HEK293 (cell line): ENCODE results near the gene SAP130.

Experiments
- ZBTB7A ChIP-seq: fragments of 450-650 bp; formaldehyde crosslinking; IDR thresholded peaks from 2 replicates; pipeline ENCODE4 v1.5.1; 2016; ENCODE audit warnings: low read depth, missing biosample characterization, missing genetic modification characterization
- ZFP69B ChIP-seq: fragments of 450-650 bp; formaldehyde crosslinking; IDR thresholded peaks from 2 replicates; pipeline ENCODE4 v1.5.1; 2016; ENCODE audit warnings: missing biosample characterization, missing genetic modification characterization
- ZNF140 ChIP-seq: fragments of 450-650 bp; formaldehyde crosslinking; IDR thresholded peaks from 2 replicates; pipeline ENCODE4 v1.5.1; 2016; ENCODE audit warnings: missing biosample characterization, missing genetic modification characterization
- ZNF169 ChIP-seq: fragments of 450-650 bp; formaldehyde crosslinking; IDR thresholded peaks from 2 replicates; pipeline ENCODE4 v1.5.1; 2016; ENCODE audit warnings: missing biosample characterization, missing genetic modification characterization
- ZNF24 ChIP-seq: fragments of 450-650 bp; formaldehyde crosslinking; IDR thresholded peaks from 2 replicates; pipeline ENCODE4 v1.5.1; 2016; ENCODE audit warnings: missing biosample characterization, missing genetic modification characterization
- ZNF416 ChIP-seq: fragments of 450-650 bp; formaldehyde crosslinking; IDR thresholded peaks from 2 replicates; pipeline ENCODE4 v1.5.1; 2016; ENCODE audit warnings: missing biosample characterization, missing genetic modification characterization
- ZNF701 ChIP-seq: fragments of 450-650 bp; formaldehyde crosslinking; IDR thresholded peaks from 2 replicates; pipeline ENCODE4 v1.5.1; 2016; ENCODE audit warnings: missing biosample characterization, missing genetic modification characterization
- ZXDB ChIP-seq: fragments of 450-650 bp; formaldehyde crosslinking; IDR thresholded peaks from 2 replicates; pipeline ENCODE4 v1.5.1; 2016; ENCODE audit warnings: missing biosample characterization, missing genetic modification characterization
- TF ChIP-seq, protein P1 (sequence below): fragments of 450-650 bp; formaldehyde crosslinking; IDR thresholded peaks from 2 replicates; pipeline ENCODE4 v1.5.1; 2016; ENCODE audit warnings: missing biosample characterization, missing genetic modification characterization

DNA sequence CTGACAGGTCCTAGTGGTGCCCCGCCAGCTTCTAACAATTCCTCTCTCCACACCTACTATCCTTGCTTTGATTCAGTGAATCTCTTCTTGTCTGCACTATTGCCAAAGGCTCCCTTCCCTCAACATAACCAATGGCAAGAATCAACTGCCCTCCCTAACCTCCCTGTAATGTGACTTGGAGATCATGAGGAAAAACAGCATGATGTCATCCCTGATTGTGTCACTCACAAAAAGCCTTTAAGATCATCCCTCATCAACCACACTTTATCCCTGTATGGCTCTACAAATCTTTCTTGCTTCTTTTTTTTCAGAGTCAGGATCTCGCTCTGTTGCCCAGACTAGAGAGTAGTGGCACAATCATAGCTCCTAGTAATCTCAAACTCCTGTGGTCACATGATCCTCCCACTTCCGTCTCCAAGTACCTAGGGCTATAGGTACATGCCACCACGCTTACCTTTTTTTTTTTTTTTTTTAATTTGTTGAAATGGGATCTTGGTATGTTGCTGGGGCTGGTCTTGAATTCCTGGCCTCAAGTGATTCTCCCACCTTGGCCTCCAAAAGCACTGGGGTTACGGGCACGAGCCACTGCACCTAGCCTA lies 19.7 kb downstream of the SAP130 start:
- TF ChIP-seq, protein P1, sequence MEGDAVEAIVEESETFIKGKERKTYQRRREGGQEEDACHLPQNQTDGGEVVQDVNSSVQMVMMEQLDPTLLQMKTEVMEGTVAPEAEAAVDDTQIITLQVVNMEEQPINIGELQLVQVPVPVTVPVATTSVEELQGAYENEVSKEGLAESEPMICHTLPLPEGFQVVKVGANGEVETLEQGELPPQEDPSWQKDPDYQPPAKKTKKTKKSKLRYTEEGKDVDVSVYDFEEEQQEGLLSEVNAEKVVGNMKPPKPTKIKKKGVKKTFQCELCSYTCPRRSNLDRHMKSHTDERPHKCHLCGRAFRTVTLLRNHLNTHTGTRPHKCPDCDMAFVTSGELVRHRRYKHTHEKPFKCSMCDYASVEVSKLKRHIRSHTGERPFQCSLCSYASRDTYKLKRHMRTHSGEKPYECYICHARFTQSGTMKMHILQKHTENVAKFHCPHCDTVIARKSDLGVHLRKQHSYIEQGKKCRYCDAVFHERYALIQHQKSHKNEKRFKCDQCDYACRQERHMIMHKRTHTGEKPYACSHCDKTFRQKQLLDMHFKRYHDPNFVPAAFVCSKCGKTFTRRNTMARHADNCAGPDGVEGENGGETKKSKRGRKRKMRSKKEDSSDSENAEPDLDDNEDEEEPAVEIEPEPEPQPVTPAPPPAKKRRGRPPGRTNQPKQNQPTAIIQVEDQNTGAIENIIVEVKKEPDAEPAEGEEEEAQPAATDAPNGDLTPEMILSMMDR (tag by site-specific recombination): no peak
- TF ChIP-seq ZNF169 (tag by site-specific recombination) (no peak), ZFP69B (tag by site-specific recombination) (no peak), ZNF701 (tag by site-specific recombination) (no peak), ZNF140 (tag by site-specific recombination) (no peak), ZBTB7A (tag by site-specific recombination) (no peak), ZNF416 (tag by site-specific recombination) (no peak), ZXDB (tag by site-specific recombination) (no peak), ZNF24 (tag by site-specific recombination) (no peak)
